ENCODE results near the gene MAPRE2.
"Not testable (repeated sequence)": the region's sequence is repeated elsewhere in the genome, so short reads cannot be mapped to it uniquely, and the experiment has no call there.

MAPRE2 gene

DNA sequence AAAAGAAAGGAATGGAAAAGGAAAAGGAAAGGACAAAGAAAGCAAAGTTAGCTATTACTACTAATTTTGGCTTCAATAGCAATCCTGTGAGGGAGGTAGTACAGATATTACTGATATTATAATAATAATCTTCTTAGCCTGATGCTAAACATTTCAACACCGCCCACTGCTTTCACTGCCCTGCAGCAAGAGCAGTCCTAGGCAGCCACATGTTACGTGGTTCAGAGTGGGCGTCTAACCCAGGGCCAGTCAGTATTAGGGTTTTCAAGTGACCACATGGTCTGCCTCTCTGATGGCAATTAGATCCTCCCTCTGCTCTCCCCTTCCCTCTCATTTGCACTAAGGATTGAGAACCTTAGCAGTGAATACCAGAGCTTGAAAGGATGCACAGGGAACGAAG lies 116.0 kb downstream of the MAPRE2 start:
- no peak for DNase-seq

DNA sequence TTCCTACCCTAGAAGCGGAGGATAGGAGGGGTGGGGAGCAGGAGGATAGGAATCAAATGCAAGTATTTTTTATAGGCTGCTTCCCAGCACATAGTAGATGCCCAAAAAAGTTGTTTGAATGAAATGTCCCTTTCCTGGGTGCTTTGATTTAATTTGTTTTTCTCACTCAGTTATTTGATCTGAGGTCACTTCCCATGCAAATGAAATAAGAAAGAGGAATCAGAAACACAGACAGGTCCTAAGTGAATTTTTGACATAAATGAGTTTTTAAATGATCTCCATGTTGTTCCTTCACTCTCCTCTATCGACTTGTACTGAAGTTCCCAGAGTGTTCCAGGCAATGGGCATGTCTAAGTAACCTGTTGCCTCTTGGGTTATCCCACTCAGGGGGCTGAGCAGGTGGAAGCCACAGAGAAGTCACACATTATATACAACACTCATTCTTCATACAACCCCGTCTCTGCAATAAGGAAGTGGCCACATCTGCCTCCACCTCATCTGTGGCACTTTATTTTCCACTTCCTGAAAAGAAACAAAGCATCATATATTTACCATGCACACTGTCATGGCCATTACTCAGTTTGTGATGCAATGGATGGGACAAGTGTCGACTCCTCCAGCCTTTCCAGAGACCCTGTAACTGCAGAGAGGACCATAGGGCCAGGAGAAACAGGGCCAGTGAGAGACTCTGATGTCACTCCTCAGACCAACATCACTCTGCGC lies 117.7 kb downstream of the MAPRE2 start:
- peak in 1 of 6 experiments; percentile 10 for DNase-seq

DNA sequence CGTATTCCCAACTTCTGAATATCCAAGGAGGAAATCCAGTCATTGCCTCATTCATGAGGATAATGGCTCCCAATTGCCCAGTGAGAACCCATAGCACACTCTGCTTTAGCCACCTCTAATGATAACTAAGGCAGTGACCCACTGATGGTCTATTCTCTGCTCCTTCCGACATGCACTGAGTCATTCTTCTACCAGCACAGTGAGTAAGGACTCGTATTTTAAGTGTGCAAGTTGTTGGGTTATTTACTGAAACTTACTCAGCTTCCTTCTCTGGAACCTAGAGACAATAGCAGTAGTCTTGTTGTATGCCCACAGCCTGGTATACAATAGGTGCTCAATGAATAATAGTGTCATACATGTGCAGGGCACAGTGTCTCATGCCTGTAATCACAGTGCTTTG lies 118.6 kb downstream of the MAPRE2 start:
- DNase-seq, result no peak

DNA sequence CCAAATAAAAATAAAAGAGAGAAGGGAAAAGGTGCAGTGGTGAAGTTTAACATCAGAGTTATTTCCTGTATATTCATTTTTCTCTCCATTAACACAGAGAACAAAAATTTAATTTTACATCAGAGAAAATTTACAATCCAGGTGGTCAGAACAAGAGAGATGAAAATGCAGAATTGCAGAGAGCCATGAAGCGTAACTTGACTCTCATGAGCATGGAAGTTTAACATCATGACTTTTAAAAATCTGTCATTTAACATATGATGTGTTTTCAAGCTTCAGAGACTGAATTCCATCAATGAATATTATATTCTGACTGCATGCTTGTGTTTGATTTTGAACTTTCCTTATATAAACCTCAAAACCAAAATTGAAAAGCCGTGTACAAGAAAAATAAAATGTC lies 120.3 kb downstream of the MAPRE2 start:
- DNase-seq, result no peak

DNA sequence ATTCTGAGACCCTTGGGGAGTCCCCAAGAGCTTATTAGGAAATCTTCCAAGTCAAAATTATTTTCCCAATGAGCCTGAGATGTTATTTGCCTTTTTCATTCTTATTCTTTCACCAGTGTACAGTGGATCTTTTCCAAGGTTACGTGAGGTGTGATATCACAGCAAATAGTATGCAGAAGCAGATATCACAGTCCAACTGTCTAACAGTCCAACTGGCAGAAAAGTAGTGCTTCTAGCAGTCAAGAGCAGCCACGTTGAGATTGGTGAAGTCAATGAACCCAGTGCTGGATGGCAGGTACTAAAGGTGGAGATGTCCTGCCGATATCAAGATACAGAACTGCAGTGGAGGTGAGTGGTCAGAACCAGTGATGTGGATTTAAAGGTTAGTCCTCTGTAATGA lies 120.7 kb downstream of the MAPRE2 start:
- no peak for DNase-seq

DNA sequence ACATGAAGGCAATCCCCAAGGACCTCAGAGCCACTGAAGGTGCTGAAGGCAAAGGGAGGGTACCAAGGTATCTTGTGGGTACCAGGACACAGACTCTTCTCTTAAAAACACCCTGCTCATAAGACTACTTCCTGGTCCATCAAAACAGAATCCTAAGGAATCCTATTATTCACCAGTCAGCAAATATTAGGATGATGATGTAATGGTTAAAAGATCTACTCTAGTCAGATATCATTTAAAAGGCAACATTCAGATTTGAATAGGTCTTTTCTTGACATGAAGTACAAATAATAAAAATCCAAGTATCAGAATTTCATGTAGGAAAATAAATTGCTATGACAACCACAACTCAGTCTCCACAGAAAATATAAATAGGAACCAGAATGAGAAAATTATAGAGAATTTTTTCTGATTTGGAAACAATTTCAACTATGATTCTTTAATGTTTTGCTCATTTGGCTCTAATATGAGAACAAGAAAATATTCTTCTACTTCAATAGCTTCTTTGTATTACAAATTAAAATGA lies 121.9 kb downstream of the MAPRE2 start:
- no peak for DNase-seq

DNA sequence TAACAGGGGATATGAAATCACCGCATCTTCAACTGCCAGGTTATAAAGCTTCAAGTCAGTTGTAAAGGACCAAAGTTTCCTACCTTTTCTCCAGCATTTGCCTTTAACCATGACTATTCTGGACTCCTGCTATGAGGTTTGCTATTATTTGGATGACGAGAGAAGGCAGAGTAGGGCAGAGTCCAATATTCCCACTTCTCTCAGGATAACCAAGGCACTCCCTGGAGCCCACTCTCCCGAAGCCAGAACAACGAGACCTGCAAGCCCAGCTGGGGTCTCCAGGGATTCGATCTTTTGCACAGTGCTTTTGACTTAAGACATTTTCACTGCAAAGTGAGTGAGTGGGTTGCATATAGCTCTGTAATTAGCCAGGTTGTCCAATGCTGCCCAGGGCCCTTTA lies 122.5 kb downstream of the MAPRE2 start:
- no peak for DNase-seq

DNA sequence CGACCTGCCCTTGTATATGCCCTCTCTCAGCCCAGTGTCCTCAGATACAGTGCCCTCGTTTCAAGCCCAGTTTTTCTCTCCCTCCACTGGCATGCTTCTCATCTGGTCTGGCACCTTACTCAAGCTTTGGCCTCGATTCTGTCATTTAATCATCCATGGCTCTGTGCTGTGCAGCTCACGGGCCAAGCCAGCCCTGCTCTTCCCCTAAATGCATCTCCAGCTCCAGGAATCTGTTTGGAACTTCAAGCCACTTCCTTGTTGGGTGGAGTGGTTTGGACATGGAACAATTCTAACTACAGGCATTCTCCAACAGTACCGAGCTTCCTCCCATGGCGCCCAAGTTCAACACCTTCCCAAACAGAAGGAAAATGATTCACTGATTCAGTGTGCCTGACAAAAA lies 122.9 kb downstream of the MAPRE2 start:
- DNase-seq, result no peak

DNA sequence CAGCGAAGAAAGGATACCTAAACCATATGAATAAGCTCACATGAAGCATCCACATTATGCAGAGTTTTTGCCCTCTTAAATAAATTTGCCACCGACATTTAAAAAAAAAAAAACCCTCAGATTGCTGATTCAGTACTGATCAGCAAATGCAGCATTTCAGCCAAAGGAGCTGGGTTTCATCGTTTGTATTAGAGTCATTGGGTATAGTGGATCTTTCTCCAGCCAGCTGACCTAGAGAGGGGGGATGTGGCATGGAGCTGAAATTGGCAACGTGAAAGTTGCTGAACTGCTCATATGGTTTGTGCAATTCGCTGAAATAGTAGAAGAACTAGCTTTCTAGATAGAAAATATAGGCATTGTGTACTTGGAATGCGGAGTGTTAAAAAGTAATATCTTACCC lies 126.1 kb downstream of the MAPRE2 start:
- DNase-seq, result no peak

DNA sequence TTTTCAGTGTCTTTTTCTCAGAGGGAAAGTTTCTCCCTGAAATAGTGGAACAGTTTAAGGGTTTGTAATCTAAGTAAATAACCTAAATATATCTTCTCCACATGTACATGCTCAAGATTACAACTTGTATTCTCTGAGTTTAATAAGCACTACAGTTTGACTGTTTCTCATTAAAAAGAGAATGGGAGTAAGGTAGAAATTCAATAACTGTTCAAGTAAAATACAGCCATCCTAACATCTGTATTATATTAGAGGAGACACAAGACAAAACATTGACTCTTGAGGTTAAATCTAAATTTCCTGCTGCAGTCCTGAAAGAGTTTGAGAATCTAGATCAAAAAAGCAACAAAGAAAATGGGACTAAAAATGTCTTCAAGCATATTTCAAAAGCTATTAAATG lies 126.6 kb downstream of the MAPRE2 start:
- DNase-seq, result no peak

DNA sequence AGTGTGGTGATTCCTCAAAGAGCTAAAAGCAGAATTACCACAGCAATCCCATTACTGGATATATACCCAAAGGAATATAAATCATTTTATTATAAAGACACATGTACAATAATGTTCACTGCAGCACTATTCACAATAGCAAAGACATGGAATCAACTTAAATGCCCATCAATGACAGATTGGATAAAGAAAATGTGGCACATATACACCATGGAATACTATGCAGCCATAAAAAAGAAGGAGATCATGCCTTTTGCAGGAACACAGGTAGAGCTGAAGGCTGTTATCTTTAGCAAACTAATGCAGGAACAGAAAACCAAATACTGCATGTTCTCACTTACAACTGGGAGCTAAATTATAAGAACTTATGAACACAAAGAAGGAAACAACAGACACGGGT lies 129.1 kb downstream of the MAPRE2 start:
- not testable (repeated sequence) for DNase-seq

DNA sequence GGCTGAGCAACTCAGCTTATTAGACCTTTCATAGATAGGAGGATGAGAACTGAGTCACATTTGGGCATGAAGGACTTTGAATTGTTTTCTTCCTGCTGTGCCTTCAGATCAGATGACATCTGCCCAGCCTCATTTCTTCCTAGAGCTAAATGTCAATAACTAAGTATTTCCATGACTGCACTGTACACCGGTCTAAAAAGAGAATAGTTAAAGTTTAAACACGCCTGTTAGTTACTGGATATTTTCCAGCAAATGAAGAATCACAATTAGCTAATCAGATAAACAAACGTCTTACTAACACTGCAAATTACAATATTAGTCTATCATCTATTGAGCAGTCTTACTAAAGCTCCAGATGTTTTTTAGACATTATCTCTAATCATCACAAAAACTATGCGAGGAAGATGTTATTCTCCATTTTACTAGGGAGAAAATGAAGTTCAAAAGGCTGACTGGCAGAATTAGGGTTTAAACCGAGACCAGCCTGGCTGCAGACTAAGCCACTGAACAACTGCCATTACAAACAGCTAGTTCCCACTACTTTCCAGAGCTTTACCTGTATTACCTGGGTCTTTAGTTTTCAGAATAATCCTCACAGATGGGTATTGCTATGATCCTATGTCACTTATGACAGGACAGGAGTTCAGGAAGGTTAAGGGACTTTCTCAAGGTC lies 130.2 kb downstream of the MAPRE2 start:
- no peak for DNase-seq

DNA sequence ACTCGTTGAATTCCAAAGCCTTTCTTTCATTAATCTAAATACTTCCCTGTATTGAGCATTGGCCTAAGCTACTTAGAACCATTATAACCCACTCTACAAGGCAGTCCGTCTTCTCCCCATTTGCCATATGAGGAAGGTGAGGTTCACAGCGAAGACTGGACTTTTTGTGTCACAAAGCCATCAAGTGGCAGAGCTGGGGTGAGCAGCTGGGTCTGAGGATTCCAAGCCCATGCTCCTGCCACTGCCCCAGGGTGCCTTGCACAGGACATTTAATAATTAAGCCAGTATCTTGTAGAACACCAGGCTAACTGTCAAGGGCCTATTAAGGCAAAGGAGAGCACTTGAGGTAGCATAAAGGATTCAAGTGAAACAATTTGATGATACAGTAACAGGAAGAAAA lies 130.8 kb downstream of the MAPRE2 start:
- no peak for DNase-seq

DNA sequence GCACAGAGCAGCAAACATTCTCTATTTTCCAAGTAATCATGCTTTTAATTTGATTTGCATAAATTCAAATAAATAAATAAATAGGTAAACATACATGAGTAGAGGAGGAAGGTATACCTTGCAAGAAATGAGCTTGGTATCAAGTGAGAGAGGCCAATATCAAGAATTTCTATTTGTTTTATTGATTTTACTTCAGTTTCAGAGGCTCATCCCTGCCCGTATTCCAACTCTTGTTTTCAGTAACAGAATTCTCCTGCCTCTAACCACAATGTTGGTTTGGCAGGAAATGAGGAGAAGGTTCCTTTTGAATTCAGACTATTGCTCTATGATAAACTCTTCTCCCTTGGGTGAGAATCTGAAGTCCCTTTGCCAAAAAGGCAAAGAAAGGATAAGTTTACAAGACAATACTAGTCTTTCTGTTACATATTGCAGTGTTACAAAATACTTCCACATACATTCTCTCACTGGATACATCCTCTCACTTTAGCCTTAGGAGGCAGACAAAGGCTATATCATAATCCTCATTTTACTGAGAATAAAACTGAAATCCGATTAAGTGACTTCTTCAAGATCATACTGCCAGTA lies 131.3 kb downstream of the MAPRE2 start:
- no peak for DNase-seq

DNA sequence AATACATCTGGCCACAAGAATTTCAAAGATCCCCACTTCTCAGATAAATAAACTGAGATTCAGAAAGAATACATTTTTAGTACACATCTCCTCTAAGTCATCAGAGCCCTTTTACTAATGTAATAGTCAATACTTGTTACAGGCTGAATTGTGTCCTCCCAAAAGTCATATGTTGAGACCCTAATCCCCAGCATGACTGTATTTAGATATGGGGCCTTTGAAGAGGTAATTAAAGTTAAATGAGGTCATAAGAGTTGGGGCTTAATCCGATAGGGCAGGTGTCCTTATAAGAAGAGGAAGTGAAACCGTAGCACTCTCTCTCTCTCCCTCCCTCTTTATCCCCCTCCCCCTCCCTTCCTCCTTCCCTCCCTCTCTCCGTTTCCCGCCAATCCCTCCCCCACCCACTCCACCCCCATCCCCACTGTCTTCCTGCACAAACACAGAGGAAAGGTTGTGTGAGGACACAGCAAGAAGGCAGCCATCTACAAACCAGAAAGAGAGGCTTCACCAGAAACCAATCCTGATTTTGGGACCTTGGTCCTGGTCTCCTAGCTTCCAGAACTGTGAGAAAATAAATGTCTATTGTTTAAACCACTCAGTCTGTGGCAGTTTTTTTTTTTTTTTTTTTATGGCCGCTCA lies 133.0 kb downstream of the MAPRE2 start:
- no peak for DNase-seq

DNA sequence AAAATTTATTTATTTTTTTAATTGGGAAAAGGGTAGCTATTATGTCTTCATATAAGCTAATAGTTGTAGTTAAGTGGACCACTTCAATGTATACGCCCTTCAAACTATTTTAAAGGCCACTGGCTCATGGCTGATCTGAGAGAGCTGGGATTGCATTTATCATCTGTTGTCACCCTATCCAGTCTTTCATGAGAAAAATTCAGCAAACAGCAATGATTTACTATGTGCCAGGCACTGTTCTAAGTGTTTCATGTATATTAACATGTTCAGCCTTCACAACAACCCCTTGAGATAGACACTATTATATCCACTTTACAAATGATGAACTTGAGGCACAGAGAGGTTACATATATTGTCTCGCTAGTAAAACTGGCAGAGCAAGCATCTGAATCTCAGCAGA lies 133.5 kb downstream of the MAPRE2 start:
- DNase-seq, result no peak

DNA sequence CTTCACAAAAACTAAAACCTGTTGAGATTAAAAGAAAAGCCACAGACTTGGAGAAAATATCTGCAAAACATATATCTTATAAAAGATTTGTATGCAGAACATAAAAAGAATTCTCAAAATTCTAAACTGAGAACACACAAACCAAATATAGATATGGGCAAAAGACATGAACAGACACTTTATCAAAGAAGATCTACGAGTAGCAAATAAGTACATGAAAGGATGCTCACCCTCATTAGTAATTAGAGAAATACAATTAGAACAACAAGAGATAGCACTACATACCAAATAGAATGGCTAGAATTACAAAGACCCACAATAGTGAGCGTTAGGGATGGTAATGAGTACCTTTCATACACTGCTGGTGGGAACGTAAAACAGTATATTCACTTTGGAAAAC lies 135.7 kb downstream of the MAPRE2 start:
- no peak for DNase-seq

DNA sequence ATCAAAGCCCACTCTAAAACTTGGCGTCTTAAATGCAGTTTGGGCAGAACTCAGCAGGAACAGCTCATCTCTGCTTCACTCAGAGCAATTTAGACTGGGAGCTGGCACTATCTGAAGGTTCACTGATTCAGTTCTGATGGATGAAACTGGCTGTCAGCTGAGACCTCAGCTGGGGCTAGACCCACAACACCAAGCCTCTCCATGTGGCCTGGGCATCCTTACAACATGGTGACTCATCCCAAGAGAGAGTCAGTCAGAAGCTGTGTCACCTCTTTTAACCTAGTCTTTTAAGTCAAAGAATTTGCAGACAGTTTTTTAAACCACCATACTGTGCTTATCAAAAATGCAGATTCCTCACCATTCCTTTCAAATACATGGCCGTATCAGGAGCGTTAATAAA lies 137.0 kb downstream of the MAPRE2 start:
- DNase-seq, result no peak

DNA sequence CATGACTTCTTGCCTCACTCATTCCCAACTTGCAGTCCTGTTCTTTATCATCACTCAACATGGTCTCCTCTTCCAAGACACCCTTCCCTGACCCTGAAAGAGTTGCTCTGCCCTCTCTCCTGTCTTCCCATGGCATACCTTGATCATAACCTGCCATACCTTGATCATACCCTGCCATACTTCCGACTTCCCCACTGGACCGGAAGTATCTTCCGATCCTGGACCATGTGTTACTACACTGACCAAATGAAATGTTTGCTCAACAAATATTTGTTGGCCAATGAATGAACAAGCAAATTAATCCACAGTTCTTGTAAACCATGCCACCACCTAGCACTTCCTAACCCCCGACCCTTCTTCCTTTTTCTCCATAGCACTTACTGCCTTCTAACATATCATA lies 138.7 kb downstream of the MAPRE2 start:
- no peak for DNase-seq

DNA sequence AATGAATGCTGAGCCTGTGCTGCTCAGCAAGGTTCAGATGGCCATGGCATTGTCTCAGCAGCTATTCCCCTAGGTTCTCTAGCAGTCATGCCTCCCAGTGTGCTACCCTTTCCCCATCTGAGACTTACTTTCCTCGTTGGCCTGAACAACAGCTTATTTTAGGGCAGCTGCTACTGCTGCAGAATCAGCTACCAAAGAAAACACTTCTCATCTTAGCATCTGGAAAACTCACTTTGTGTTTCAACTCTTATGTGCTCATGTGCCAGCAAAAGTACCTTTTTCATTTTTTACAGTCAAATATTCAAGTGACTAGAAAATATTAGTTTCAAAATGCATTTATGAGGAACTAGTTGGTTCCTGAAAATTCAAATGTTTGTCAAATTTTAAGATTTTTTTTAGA lies 139.2 kb downstream of the MAPRE2 start:
- no peak for DNase-seq

DNA sequence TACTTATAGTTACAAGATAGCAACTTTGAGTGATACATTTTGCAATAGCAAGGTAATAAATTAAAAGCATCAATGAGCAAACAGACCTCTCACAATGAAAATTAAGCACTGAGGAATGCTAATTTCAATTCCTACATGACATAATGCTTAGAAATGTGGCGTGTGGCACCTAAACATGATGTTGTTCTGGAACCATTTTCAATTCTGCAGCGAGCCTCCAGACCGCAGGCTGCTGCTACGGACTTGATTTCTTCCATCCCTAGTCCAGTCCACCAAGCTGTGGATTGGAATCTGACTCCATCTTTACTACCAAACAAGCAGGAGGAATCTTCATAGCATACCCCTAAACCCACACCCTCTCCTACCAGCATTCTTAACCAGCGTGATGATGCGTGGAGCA lies 140.9 kb downstream of the MAPRE2 start:
- DNase-seq, result no peak

DNA sequence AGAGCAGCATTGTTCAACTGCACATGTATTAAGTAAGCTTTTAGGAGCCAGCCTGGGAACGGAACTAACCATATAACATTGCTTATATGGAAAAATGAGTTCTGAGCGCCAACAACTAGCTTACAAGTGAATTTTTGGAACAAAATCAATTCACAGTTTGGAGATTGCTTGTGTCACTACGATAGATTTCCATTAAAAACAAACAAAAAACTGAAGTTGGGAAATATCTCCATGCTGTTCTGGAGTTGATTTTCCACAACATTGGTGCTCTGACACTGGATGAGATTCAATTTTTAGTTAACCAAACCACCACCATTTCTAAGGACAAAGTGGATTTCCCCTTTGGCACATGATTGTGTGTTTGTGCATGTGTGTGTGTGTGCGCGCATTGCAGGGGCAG lies 142.7 kb downstream of the MAPRE2 start:
- DNase-seq, result no peak

DNA sequence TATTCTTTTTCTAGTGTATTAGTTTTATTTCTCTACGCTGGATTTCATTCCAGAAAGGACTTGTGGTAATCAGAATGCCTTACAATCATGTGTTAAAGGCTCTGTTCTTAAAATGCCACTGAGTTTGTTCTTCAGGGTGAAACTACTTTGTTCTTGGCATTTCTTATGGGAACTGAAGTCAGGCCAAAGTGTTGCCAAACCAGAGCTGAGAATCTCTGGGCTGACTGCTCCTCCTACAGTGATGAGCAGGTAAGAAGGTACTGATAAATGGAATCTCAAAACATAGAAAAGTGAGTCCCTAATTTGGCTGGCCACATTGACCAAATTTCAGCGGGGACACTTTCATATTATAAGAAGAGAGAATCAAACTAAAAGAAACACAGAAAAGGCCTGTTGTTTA lies 144.6 kb downstream of the MAPRE2 start:
- no peak for DNase-seq

Measured in stimulated activated naive CD4-positive, alpha-beta T cell (primary cell).